WTC11 (cell line): Measurements from ENCODE around the gene WNT9B. TPM values are rescaled to one million over a fixed set of nuclear protein-coding genes. Genes with fewer than 3 reads are reported as not detected.

ENCODE experiments used
- ATAC-seq: fragments of 200-7000 bp; cut with Tn5 transposase; 2 replicates; pipeline ENCODE4 v1.10.0; 2021; ENCODE audit warnings: mild to moderate bottlenecking, moderate library complexity
- CTCF ChIA-PET: fragments of 300-600 bp; sonication (Branson Sonifier 250); formaldehyde crosslinking; loops from one replicate; lab custom pipeline; 2021; ENCODE audit warnings: antibody characterized with exemption; lab: Charles Lee
- POLR2A ChIA-PET: fragments of 350-600 bp; sonication (Branson Sonifier 250); formaldehyde crosslinking; loops from one replicate; lab custom pipeline; 2021; ENCODE audit warnings: antibody characterized with exemption; lab: Charles Lee
- DNase-seq: peaks from one replicate; pipeline ENCODE4 v3.0.0; 2021; ENCODE audit warnings: low spot score
- H3K27ac Mint-ChIP-seq: 2 replicates; pipeline ENCODE4 v1.8.0; 2021; ENCODE audit warnings: mixed read lengths
- H3K27me3 Mint-ChIP-seq: 2 replicates; pipeline ENCODE4 v1.8.0; 2021; ENCODE audit warnings: low read depth, mild to moderate bottlenecking, moderate library complexity, mixed read lengths
- H3K36me3 Mint-ChIP-seq: 2 replicates; pipeline ENCODE4 v1.8.0; 2021; ENCODE audit warnings: mixed read lengths
- H3K4me1 Mint-ChIP-seq: 2 replicates; pipeline ENCODE4 v1.8.0; 2022; ENCODE audit warnings: mixed read lengths
- H3K4me3 Mint-ChIP-seq: 2 replicates; pipeline ENCODE4 v1.8.0; 2021; ENCODE audit warnings: mild to moderate bottlenecking, moderate library complexity, mixed read lengths
- H3K9me3 Mint-ChIP-seq: 2 replicates; pipeline ENCODE4 v1.8.0; 2021; ENCODE audit warnings: mixed read lengths
- AR ChIP-seq: fragments of 250-450 bp; sonication (Bioruptor Pico); IDR thresholded peaks from 2 replicates; pipeline ENCODE4 v1.9.0; 2021; ENCODE audit warnings: mild to moderate bottlenecking
- ATF6 ChIP-seq: sonication (generic); formaldehyde crosslinking; IDR thresholded peaks from 2 replicates; pipeline ENCODE4 v1.8.1; 2023; ENCODE audit warnings: mild to moderate bottlenecking, missing genetic modification reagents
- CBFB ChIP-seq: sonication (generic); formaldehyde crosslinking; IDR thresholded peaks from 2 replicates; pipeline ENCODE4 v1.8.1; 2022; ENCODE audit warnings: mild to moderate bottlenecking, low read depth, missing genetic modification reagents
- GRHL2 ChIP-seq: fragments of 250-450 bp; sonication (Bioruptor Pico); IDR thresholded peaks from 2 replicates; pipeline ENCODE4 v1.8.0; 2022; ENCODE audit warnings: mild to moderate bottlenecking, moderate library complexity; ENCODE audit not compliant: insufficient replicate concordance, severe bottlenecking
- HMGXB4 ChIP-seq: sonication (generic); formaldehyde crosslinking; IDR thresholded peaks from 2 replicates; pipeline ENCODE4 v1.8.1; 2023; ENCODE audit warnings: mild to moderate bottlenecking, moderate library complexity, missing genetic modification reagents
- MLX ChIP-seq: sonication (generic); formaldehyde crosslinking; IDR thresholded peaks from 2 replicates; pipeline ENCODE4 v1.8.1; 2023; ENCODE audit warnings: mild to moderate bottlenecking, missing genetic modification reagents, moderate library complexity
- MXD4 ChIP-seq: fragments of 250-450 bp; sonication (Bioruptor Pico); IDR thresholded peaks from 2 replicates; pipeline ENCODE4 v1.8.0; 2021; ENCODE audit warnings: mild to moderate bottlenecking, moderate library complexity, borderline replicate concordance
- MYBL2 ChIP-seq: sonication (generic); formaldehyde crosslinking; IDR thresholded peaks from 2 replicates; pipeline ENCODE4 v1.8.1; 2023; ENCODE audit warnings: mild to moderate bottlenecking, moderate library complexity, missing genetic modification reagents
- NFE2L1 ChIP-seq: sonication (generic); formaldehyde crosslinking; IDR thresholded peaks from 2 replicates; pipeline ENCODE4 v1.8.1; 2023; ENCODE audit warnings: missing genetic modification reagents
- NR2C2 ChIP-seq: sonication (generic); formaldehyde crosslinking; IDR thresholded peaks from 2 replicates; pipeline ENCODE4 v1.8.0; 2022; ENCODE audit warnings: mild to moderate bottlenecking, missing genetic modification reagents
- SMAD3 ChIP-seq: sonication (generic); formaldehyde crosslinking; IDR thresholded peaks from 2 replicates; pipeline ENCODE4 v1.8.0; 2022; ENCODE audit warnings: missing genetic modification reagents, mild to moderate bottlenecking, borderline replicate concordance
- SMAD4 ChIP-seq: sonication (generic); formaldehyde crosslinking; IDR thresholded peaks from 2 replicates; pipeline ENCODE4 v1.8.0; 2022; ENCODE audit warnings: mild to moderate bottlenecking, missing genetic modification reagents
- SOX15 ChIP-seq: fragments of 250-450 bp; sonication (Bioruptor Pico); IDR thresholded peaks from 2 replicates; pipeline ENCODE4 v1.9.0; 2021; ENCODE audit warnings: mild to moderate bottlenecking
- STAT6 ChIP-seq: sonication (generic); formaldehyde crosslinking; conservative IDR thresholded peaks from 2 replicates; pipeline ENCODE4 v1.8.1; 2023; ENCODE audit warnings: mild to moderate bottlenecking, low read depth, missing genetic modification reagents, moderate library complexity
- ZNF121 ChIP-seq: sonication (generic); formaldehyde crosslinking; IDR thresholded peaks from 2 replicates; pipeline ENCODE4 v1.8.0; 2023; ENCODE audit warnings: missing genetic modification reagents
- ZNF138 ChIP-seq: sonication (generic); formaldehyde crosslinking; conservative IDR thresholded peaks from 2 replicates; pipeline ENCODE4 v1.8.1; 2022; ENCODE audit warnings: mild to moderate bottlenecking, moderate library complexity, missing genetic modification reagents
- total RNA-seq: library from RNA; stranded (reverse); gene quantifications from 3 replicates; pipeline ENCODE4 v1.2.3, GENCODE V29; 2021

Gene WNT9B
- total RNA-seq, 1 experiment from 2014 or later = 0.87 TPM

- no peak for TF ChIP-seq ATF6 (CRISPR knock-in tag)
- TF ChIP-seq AR (CRISPR knock-in tag) = no peak
- TF ChIP-seq ZNF121 (CRISPR knock-in tag) = no peak
- TF ChIP-seq GRHL2 (CRISPR knock-in tag) = no peak
- no peak for TF ChIP-seq NR2C2 (CRISPR knock-in tag)
These were observed 14.9 kb downstream of the WNT9B start (continued) for GRCh38 chr17:46866325-46866724.

- Mint-ChIP-seq H3K27ac (no peak overlapping the region), H3K36me3 (no peaks in the 10 kb centered on the region), H3K4me3 (no peak overlapping the region), H3K4me1 (peaks cover 22% of the 10 kb centered on the region), H3K9me3 (no peaks in the 10 kb centered on the region), H3K27me3 (peaks cover 6% of the 10 kb centered on the region)
- ChIA-PET POLR2A (no interaction called here), CTCF (interaction anchor here (1.2 to 1.4 kb wide), 3 partner anchors 10 to 25 kb away, joined by 3 to 5 read pairs (median 3); partner anchors contain the start of gene WNT9B)
- no peak for TF ChIP-seq STAT6 (CRISPR knock-in tag)
- TF ChIP-seq SMAD3 (CRISPR knock-in tag) = no peak
- no peak for TF ChIP-seq ZNF121 (CRISPR knock-in tag)
- TF ChIP-seq MXD4 = no peak
- no peak for TF ChIP-seq MYBL2 (CRISPR knock-in tag)
- no peak for TF ChIP-seq SOX15
- TF ChIP-seq MLX = no peak
- TF ChIP-seq CBFB (CRISPR knock-in tag) = no peak
- TF ChIP-seq ZNF138 (CRISPR knock-in tag) = no peak
- TF ChIP-seq SMAD4 (CRISPR knock-in tag) = no peak
- TF ChIP-seq HMGXB4 (CRISPR knock-in tag) = no peak
- TF ChIP-seq NFE2L1 = no peak
- DNase-seq (no peak), ATAC-seq (no peak)
These were observed 15.4 kb downstream of the WNT9B start for GRCh38 chr17:46866747-46867146.
